B cell (primary cell): Measurements from ENCODE around the gene LTA4H. TPM values are rescaled to one million over a fixed set of nuclear protein-coding genes. Genes with fewer than 3 reads are reported as not detected.

Source experiments
- ATAC-seq: fragments of 200-7000 bp; cut with Tn5 transposase; one replicate; pipeline ENCODE4 v1.10.0; 2021; ENCODE audit warnings: low read depth, mild to moderate bottlenecking, moderate number of reproducible peaks, moderate library complexity
- CTCF ChIA-PET: fragments of 350-600 bp; sonication (Branson Sonifier 250); formaldehyde crosslinking; loops from one replicate; lab custom pipeline; 2021; ENCODE audit warnings: antibody characterized with exemption, inconsistent platforms; lab: Charles Lee
- POLR2A ChIA-PET: fragments of 350-600 bp; sonication (Branson Sonifier 250); formaldehyde crosslinking; loops from one replicate; lab custom pipeline; 2021; ENCODE audit warnings: antibody characterized with exemption; lab: Charles Lee
- DNase-seq: peaks from one replicate; pipeline ENCODE4 v3.0.0; 2013
- H2AFZ ChIP-seq: 2 replicates; pipeline ENCODE4 v1.6.1; 2012; ENCODE audit warnings: mild to moderate bottlenecking, low read depth, low read length; ENCODE audit not compliant: insufficient read depth, poor library complexity, severe bottlenecking
- H3K27ac ChIP-seq, 2 donors: 1 replicate in 1 of 2; 2 replicates in 1 of 2; pipeline ENCODE4 v1.5.1; 2012 to 2013; ENCODE audit warnings: low read length in 2 of 2, mild to moderate bottlenecking in 2 of 2, moderate library complexity in 1 of 2
- H3K27me3 ChIP-seq, 4 experiments: fragments of 200-600 bp in 1 of 4; sonication (generic) in 1 of 4; replicated peaks in 1 of 4; 1 replicate in 2 of 4; 2 replicates in 2 of 4; pipeline versions ENCODE4 v1.6.1 to v1.7.0; 2013 to 2016; ENCODE audit warnings: low read length in 3 of 4, mild to moderate bottlenecking in 2 of 4, mixed read lengths in 1 of 4, moderate library complexity in 1 of 4; ENCODE audit not compliant: insufficient read depth in 4 of 4, control insufficient read depth in 3 of 4; ENCODE audit errors: control extremely low read depth in 1 of 4
- H3K36me3 ChIP-seq, 2 experiments: replicated peaks in 1 of 2; 1 replicate in 1 of 2; 2 replicates in 1 of 2; pipeline versions ENCODE4 v1.6.1 to v1.7.1; 2013; ENCODE audit warnings: low read length in 1 of 2; ENCODE audit not compliant: insufficient read depth in 2 of 2, control insufficient read depth in 1 of 2; ENCODE audit errors: control extremely low read depth in 1 of 2, extremely low read depth in 1 of 2
- H3K4me1 ChIP-seq, 2 donors: fragments of 200-600 bp in 1 of 2; sonication (generic) in 1 of 2; 1 replicate in 1 of 2; 2 replicates in 1 of 2; pipeline versions ENCODE4 v1.5.1 to v1.6.1; 2013 to 2017; ENCODE audit warnings: low read length in 2 of 2; ENCODE audit not compliant: control insufficient read depth in 2 of 2, insufficient read depth in 2 of 2
- H3K4me2 ChIP-seq: replicated peaks from 2 replicates; pipeline ENCODE3; 2012; ENCODE audit warnings: mild to moderate bottlenecking, low read depth, low read length; ENCODE audit not compliant: poor library complexity, severe bottlenecking
- H3K4me3 ChIP-seq, 5 experiments: fragments of 200-600 bp in 1 of 5; sonication (generic) in 1 of 5; 1 replicate in 3 of 5; 2 replicates in 2 of 5; pipeline versions ENCODE4 v1.5.1 to v1.7.0; 2011 to 2016; ENCODE audit warnings: low read length in 4 of 5, mild to moderate bottlenecking in 4 of 5, low read depth in 2 of 5, control low read depth in 1 of 5, moderate library complexity in 1 of 5; ENCODE audit not compliant: insufficient read depth in 1 of 5; ENCODE audit errors: control extremely low read depth in 1 of 5, extremely low read depth in 1 of 5
- H3K79me2 ChIP-seq: fragments of 200-600 bp; sonication (generic); one replicate; pipeline ENCODE4 v1.6.0; 2016; ENCODE audit warnings: low read length; ENCODE audit not compliant: control insufficient read depth, insufficient read depth
- H3K9ac ChIP-seq: fragments of 200-600 bp; sonication (generic); 2 replicates; pipeline ENCODE4 v1.6.1; 2017; ENCODE audit warnings: mild to moderate bottlenecking, low read length, moderate library complexity
- H3K9me3 ChIP-seq, 3 donors: one replicate each; pipeline versions ENCODE4 v1.6.1 to v1.7.1; 2013; ENCODE audit warnings: low read length in 2 of 3; ENCODE audit not compliant: control insufficient read depth in 2 of 3, insufficient read depth in 1 of 3; ENCODE audit errors: control extremely low read depth in 1 of 3
- H4K20me1 ChIP-seq: 2 replicates; pipeline ENCODE4 v1.6.0; 2012; ENCODE audit warnings: mild to moderate bottlenecking, low read length; ENCODE audit not compliant: insufficient read depth, control insufficient read depth, poor library complexity, severe bottlenecking
- H3K27ac Mint-ChIP-seq: one replicate; pipeline ENCODE4 v1.8.0; 2021; ENCODE audit warnings: mixed read lengths
- H3K27me3 Mint-ChIP-seq: one replicate; pipeline ENCODE4 v1.8.0; 2021; ENCODE audit warnings: mixed read lengths
- H3K4me1 Mint-ChIP-seq: one replicate; pipeline ENCODE4 v1.8.0; 2021; ENCODE audit warnings: mixed read lengths
- H3K4me3 Mint-ChIP-seq: one replicate; pipeline ENCODE4 v1.8.0; 2021; ENCODE audit warnings: mixed read lengths
- H3K9me3 Mint-ChIP-seq: one replicate; pipeline ENCODE4 v1.8.0; 2022; ENCODE audit warnings: mixed read lengths; ENCODE audit not compliant: insufficient read depth
- EZH2 ChIP-seq: IDR thresholded peaks from 2 replicates; pipeline ENCODE4 v1.6.1; 2012; ENCODE audit warnings: borderline replicate concordance, low read depth, mild to moderate bottlenecking, moderate library complexity, low read length; ENCODE audit not compliant: insufficient read depth, poor library complexity, severe bottlenecking
- WGBS: methylation state at CpG from one replicate; pipeline ENCODE4 v1.1.5; 2013; ENCODE audit warnings: missing lambda C conversion rate; ENCODE audit not compliant: insufficient coverage; 5-methylcytosine and 5-hydroxymethylcytosine counted together
- intact Hi-C: fragments of 100-400 bp; cut with micrococcal nuclease; formaldehyde crosslinking; loops from one replicate; pipeline ENCODE4 v1.10.0; 2022
- polyA plus RNA-seq: library from polyadenylated mRNA; depleted of rRNA; stranded (reverse); fragments of >200 nt; gene quantifications from 2 replicates; pipeline ENCODE4 v1.2.3, GENCODE V29; 2012
- total RNA-seq, 2 donors: library from RNA; stranded (reverse); fragments of 120-200 nt in 1 of 2; gene quantifications; 1 replicate in 1 of 2; 2 replicates in 1 of 2; pipeline versions ENCODE4 v1.2.3 to v1.2.4, GENCODE V29; 2013 to 2022
- TF ChIP-seq, protein P1 (sequence below): fragments of 200-600 bp; IDR thresholded peaks from one replicate; pipeline ENCODE4 v1.8.0; 2022; ENCODE audit warnings: antibody characterized with exemption, mild to moderate bottlenecking

Gene LTA4H
- total and polyA plus RNA-seq, 2 donors (not counting 1 experiment from before 2014, with no cell fraction given): 153 to 167 TPM

DNA sequence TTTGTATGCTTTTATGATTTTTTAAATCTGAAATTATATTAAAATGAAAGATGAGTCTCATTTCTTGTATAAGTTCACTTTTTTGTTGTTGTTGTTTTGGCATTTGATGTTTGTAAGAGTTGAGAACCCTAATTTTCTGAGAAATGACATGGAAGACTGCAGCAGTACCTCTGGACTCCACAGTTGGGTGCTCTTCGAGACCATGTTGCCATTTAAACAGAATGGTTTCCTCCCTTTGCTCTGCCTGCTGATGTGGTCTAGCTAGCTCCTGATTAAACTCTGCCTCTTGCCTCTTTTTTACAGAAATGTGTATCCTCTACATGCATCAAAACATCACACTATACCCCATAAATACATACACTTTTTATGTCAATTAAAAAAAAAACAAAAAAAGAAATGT is 5.8 kb upstream of the LTA4H start:
- Histone ChIP-seq H3K4me1 (peaks cover 44 to 53% of the 10 kb centered on the region in 2 donors), H3K27ac (no peak overlapping the region), H3K4me3 (no peak overlapping the region), H3K79me2 (no peaks in the 10 kb centered on the region), H4K20me1 (no peaks in the 10 kb centered on the region), H3K9me3 (peaks cover 0 to 23% (median 9%) of the 10 kb centered on the region in 3 donors), H3K27me3 (no peaks in the 10 kb centered on the region), H3K4me2 (no peak overlapping the region), H2AFZ (no peak overlapping the region), H3K9ac (no peak overlapping the region), H3K36me3 (no peaks in the 10 kb centered on the region)
- intact Hi-C loops: no loop called here
- ATAC-seq (no peak), DNase-seq (no peak)
- ChIA-PET CTCF (interaction anchor here (1.6 kb wide), 1 partner anchor 174 kb away, joined by 4 read pairs; no protein-coding TSS in a partner anchor), POLR2A (no interaction called here)
- 92% methylated on average over 1 of the region's 1 CpG for WGBS
- no peak overlapping the region for H3K27ac Mint-ChIP-seq
- peaks cover 28% of the 10 kb centered on the region for H3K4me1 Mint-ChIP-seq
- H3K27me3 Mint-ChIP-seq: no peaks in the 10 kb centered on the region
- H3K4me3 Mint-ChIP-seq: no peak overlapping the region
- no peaks in the 10 kb centered on the region for H3K9me3 Mint-ChIP-seq
- TF ChIP-seq EZH2: no peak
- TF ChIP-seq, protein P1, sequence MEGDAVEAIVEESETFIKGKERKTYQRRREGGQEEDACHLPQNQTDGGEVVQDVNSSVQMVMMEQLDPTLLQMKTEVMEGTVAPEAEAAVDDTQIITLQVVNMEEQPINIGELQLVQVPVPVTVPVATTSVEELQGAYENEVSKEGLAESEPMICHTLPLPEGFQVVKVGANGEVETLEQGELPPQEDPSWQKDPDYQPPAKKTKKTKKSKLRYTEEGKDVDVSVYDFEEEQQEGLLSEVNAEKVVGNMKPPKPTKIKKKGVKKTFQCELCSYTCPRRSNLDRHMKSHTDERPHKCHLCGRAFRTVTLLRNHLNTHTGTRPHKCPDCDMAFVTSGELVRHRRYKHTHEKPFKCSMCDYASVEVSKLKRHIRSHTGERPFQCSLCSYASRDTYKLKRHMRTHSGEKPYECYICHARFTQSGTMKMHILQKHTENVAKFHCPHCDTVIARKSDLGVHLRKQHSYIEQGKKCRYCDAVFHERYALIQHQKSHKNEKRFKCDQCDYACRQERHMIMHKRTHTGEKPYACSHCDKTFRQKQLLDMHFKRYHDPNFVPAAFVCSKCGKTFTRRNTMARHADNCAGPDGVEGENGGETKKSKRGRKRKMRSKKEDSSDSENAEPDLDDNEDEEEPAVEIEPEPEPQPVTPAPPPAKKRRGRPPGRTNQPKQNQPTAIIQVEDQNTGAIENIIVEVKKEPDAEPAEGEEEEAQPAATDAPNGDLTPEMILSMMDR: no peak

DNA sequence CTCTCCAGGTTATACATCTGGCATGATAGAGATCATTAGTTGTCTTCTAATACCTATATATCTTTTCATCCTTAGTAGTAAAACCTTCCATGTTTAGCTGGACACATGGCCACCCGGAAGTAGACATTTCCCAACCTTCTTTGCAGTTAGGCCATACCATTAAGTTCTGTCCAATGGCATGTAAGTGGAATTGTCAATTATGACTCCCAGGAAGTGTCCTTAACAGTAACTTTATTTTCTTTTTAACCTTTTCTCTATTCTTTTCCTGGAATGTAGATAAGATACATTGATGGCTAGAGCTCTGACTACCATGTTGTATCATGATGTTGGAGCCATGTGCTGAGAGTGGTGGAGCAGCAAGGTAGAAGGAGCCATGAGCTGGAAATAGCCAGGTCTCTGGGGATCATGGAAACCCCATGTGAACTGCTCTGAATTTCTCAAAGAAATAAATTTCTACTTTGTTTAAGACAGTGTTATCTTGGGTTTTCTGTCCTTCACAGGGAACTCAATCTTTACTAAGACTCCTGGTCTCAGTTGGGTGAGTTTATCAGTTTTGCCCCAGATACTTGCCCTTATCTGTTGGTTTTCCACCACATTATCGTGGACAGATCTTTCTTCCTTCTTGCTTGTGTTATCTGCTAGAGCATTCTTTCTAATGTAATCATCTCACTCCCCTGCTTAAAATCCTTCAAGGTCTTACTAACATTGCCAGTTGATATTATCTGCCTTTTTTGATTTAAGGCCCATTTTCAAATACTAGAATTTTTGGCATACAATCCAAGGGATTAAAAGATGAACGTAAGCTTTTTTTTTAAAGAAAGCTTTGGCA is 5.1 kb upstream of the LTA4H start:
- ATAC-seq (no peak), DNase-seq (no peak)
- Histone ChIP-seq H3K9me3 (peaks cover 0 to 22% (median 9%) of the 10 kb centered on the region in 3 donors), H3K4me1 (peaks cover 39 to 49% of the 10 kb centered on the region in 2 donors), H3K27me3 (no peaks in the 10 kb centered on the region), H3K27ac (no peak overlapping the region), H3K79me2 (no peaks in the 10 kb centered on the region), H3K36me3 (no peaks in the 10 kb centered on the region), H3K9ac (no peak overlapping the region), H3K4me3 (no peak overlapping the region), H3K4me2 (no peak overlapping the region), H4K20me1 (no peaks in the 10 kb centered on the region), H2AFZ (no peak overlapping the region)
- no peak overlapping the region for H3K27ac Mint-ChIP-seq
- ChIA-PET CTCF (interaction anchor here (0.8 to 1.6 kb wide), 2 partner anchors 152 to 175 kb away, joined by 3 to 4 read pairs; no protein-coding TSS in a partner anchor), POLR2A (no interaction called here)
- 100% methylated on average over 1 of the region's 3 CpGs for WGBS
- peaks cover 22% of the 10 kb centered on the region for H3K4me1 Mint-ChIP-seq
- no peak for TF ChIP-seq EZH2
- TF ChIP-seq, protein P1: no peak
- H3K4me3 Mint-ChIP-seq: no peak overlapping the region
- intact Hi-C loops: no loop called here
- H3K27me3 Mint-ChIP-seq: no peaks in the 10 kb centered on the region
- no peaks in the 10 kb centered on the region for H3K9me3 Mint-ChIP-seq
